Peyer's patch (tissue), 4 donors: ENCODE results near the gene TBC1D3K.
"Not testable (repeated sequence)": the region's sequence is repeated elsewhere in the genome, so short reads cannot be mapped to it uniquely, and the experiment has no call there.

Experiments
- CTCF ChIP-seq, 6 experiments: fragments of 450-650 bp in 4 of 6; fragments of 200-600 bp in 2 of 6; sonication (generic) in 1 of 6; IDR thresholded peaks; one replicate each; pipeline ENCODE4 v1.5.1; 2017 to 2019; ENCODE audit warnings: antibody characterized with exemption in 6 of 6, mild to moderate bottlenecking in 3 of 6, moderate library complexity in 1 of 6
- POLR2A ChIP-seq, 2 donors: fragments of 450-650 bp; IDR thresholded peaks; one replicate each; pipeline ENCODE4 v1.5.1; 2017; ENCODE audit warnings: antibody characterized with exemption in 2 of 2, mild to moderate bottlenecking in 2 of 2, moderate library complexity in 2 of 2

GRCh38 chr17:37924115-37924514 lies at the start of gene TBC1D3K:
- TF ChIP-seq CTCF, POLR2A (IDR thresholded peaks at IDR 0.05): not testable (repeated sequence)
